K562 (cell line): ENCODE results near the gene DUS3L. TPM values are rescaled to one million over a fixed set of nuclear protein-coding genes. Genes with fewer than 3 reads are reported as not detected.

Experiments
- BCOR ChIP-seq: fragments of 450-650 bp; IDR thresholded peaks from 2 replicates; pipeline ENCODE4 v1.6.1; 2016
- ETV6 ChIP-seq, 3 experiments: fragments of 150-350 bp in 1 of 3; sonication (generic) in 1 of 3; formaldehyde crosslinking in 1 of 3; IDR thresholded peaks; 2 replicates each; pipeline versions ENCODE4 v1.6.1 to v1.8.0; 2014 to 2022; ENCODE audit warnings: borderline replicate concordance in 2 of 3, low read depth in 2 of 3, antibody characterized with exemption in 1 of 3, low read length in 1 of 3, mild to moderate bottlenecking in 1 of 3, missing genetic modification reagents in 1 of 3
- FOXJ3 ChIP-seq: sonication (generic); formaldehyde crosslinking; IDR thresholded peaks from 2 replicates; pipeline ENCODE4 v1.4.0; 2020; ENCODE audit warnings: mild to moderate bottlenecking, missing genetic modification reagents
- RAD51 ChIP-seq: fragments of 450-650 bp; IDR thresholded peaks from 2 replicates; pipeline ENCODE4 v1.7.1; 2016; ENCODE audit warnings: low read depth, mild to moderate bottlenecking, borderline replicate concordance
- RFX5 ChIP-seq: IDR thresholded peaks from 2 replicates; pipeline ENCODE4 v1.6.1; 2011; ENCODE audit warnings: low read depth, mild to moderate bottlenecking, improper control_type of control experiment, low read length
- TAF1 ChIP-seq: IDR thresholded peaks from 2 replicates; pipeline ENCODE4 v1.6.1; 2011; ENCODE audit warnings: mild to moderate bottlenecking, low read length, moderate library complexity; ENCODE audit not compliant: insufficient read depth, control insufficient read depth, severe bottlenecking; ENCODE audit errors: extremely low read depth
- ZNF212 ChIP-seq: fragments of 450-650 bp; formaldehyde crosslinking; IDR thresholded peaks from 2 replicates; pipeline ENCODE4 v1.4.0; 2020; ENCODE audit warnings: mild to moderate bottlenecking
- ZNF76 ChIP-seq: fragments of 250-450 bp; sonication (Bioruptor Pico); IDR thresholded peaks from 2 replicates; pipeline ENCODE4 v1.4.0; 2020; ENCODE audit warnings: mild to moderate bottlenecking, moderate library complexity, borderline replicate concordance
- polyA plus RNA-seq, 8 experiments: library from polyadenylated mRNA; depleted of rRNA in 4 of 8; stranded (reverse) in 5 of 8; unstranded in 3 of 8; fragments of >200 nt; fragmentation: Nextera tagmentation in 2 of 8; fragmentation: Illumina TruSeq in 1 of 8; extraction: Ambion mirVana in 2 of 8; extraction: Trizol in 1 of 8; gene quantifications; 2 replicates each; pipeline versions ENCODE4 v1.2.1 to v1.2.3, GENCODE V29; 2011 to 2014; ENCODE audit warnings: inconsistent platforms in 1 of 8, missing spikeins in 1 of 8
- total RNA-seq, 7 experiments: library from RNA; depleted of rRNA in 6 of 7; stranded (reverse); fragments of >200 nt in 6 of 7; fragmentation: Illumina TruSeq in 2 of 7; extraction: Trizol in 2 of 7; gene quantifications; 2 replicates each; pipeline versions ENCODE4 v1.2.1 to v1.2.3, GENCODE V29; 2011 to 2021; ENCODE audit warnings: low replicate concordance in 1 of 7
- TF ChIP-seq, protein P1 (sequence below): sonication (generic); formaldehyde crosslinking; IDR thresholded peaks from 2 replicates; pipeline ENCODE4 v1.8.0; 2023; ENCODE audit warnings: mild to moderate bottlenecking, missing genetic modification reagents
- TF ChIP-seq, protein P2 (sequence below), 2 experiments: fragments of 450-650 bp in 1 of 2; sonication (generic) in 1 of 2; formaldehyde crosslinking; conservative IDR thresholded peaks; 2 replicates each; pipeline versions ENCODE4 v1.4.0 to v1.8.1; 2020 to 2022; ENCODE audit warnings: mild to moderate bottlenecking in 1 of 2, missing genetic modification reagents in 1 of 2
- TF ChIP-seq, protein P3 (sequence below): sonication (generic); formaldehyde crosslinking; IDR thresholded peaks from 2 replicates; pipeline ENCODE4 v1.8.1; 2023; ENCODE audit warnings: mild to moderate bottlenecking, missing genetic modification reagents
- TF ChIP-seq, protein P4 (sequence below): IDR thresholded peaks from 3 replicates; pipeline ENCODE4 v1.6.1; 2011; ENCODE audit warnings: borderline replicate concordance, mild to moderate bottlenecking, moderate library complexity; ENCODE audit not compliant: insufficient read length; ENCODE audit errors: extremely low read depth
- TF ChIP-seq, protein P5 (sequence below): fragments of 450-650 bp; IDR thresholded peaks from 2 replicates; pipeline ENCODE4 v1.6.1; 2016; ENCODE audit warnings: missing biosample characterization, missing genetic modification characterization
- TF ChIP-seq, protein P6 (sequence below): sonication (generic); formaldehyde crosslinking; IDR thresholded peaks from 2 replicates; pipeline ENCODE4 v1.8.0; 2022; ENCODE audit warnings: mild to moderate bottlenecking, missing genetic modification reagents

The DUS3L gene
- total and polyA plus RNA-seq, 9 of the 15 experiments (the other 6 are each of a cell fraction or from before 2014, with no cell fraction given): 1.7 to 102 (median 77.5) TPM

DNA sequence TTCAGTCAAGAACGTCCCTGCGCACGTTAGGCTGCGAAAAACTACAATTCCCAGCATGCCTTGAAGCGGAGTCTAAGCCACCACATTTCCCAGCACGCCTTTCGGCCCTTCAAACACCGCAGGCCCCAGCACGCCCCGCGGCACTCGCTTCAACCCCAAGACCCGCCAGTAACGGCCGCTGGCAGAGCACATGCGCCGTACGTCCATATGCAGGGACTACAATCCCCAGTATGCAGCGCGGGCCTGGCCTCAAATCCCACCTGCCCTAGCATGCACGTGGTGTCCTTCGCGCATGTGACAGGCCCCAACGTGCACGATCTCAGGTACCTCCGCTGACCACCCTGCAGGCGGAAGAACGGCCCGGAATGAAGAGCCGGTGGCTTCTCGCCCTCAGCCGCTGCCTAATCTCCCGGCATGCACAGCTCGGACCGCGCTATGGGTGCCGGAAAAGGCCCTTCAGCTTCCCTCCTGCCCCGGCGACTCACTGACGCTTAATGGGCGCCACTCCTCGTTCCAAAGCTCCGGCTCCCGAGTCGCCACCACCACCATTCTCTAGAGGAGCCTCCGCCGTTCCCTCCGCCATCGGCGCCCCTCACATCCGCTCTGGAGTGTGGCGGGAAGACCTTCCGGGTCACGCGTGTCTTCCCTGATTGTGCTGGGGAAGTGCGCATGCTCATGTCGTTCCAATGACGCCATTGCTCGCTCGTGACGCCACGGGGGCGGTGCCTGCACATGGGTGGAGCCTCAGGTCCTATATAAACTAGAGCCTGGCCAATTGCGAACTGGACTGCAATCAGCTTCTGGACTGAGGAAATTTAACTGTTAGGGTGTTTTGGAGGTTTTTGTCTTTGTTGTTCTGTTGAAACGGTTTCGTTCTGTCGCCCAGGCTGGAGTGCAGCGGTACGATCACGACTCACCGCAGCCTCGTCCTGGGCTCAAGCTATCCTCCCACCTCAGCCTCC is at the start of gene DUS3L (continued):
- TF ChIP-seq ZNF212 (CRISPR knock-in tag) (no peak), ZNF76 (CRISPR knock-in tag) (peak; percentile 87), FOXJ3 (CRISPR knock-in tag) (no peak), TAF1 (peak; percentile 76), RAD51 (peak; percentile 92), ETV6 (IDR thresholded peaks at IDR 0.05; ENCODE audit: borderline replicate concordance in 1 of 2, low read depth in 2 of 2, low read length in 1 of 2) (no peak), ETV6 (CRISPR knock-in tag; IDR thresholded peaks at IDR 0.05; ENCODE audit: borderline replicate concordance) (peak; percentile 60; the same call in 1 of the 2 replicates), RFX5 (no peak), BCOR (0 out of 2 replicates have a peak, but pooled peaks have one; percentile 13)
- TF ChIP-seq, protein P1, sequence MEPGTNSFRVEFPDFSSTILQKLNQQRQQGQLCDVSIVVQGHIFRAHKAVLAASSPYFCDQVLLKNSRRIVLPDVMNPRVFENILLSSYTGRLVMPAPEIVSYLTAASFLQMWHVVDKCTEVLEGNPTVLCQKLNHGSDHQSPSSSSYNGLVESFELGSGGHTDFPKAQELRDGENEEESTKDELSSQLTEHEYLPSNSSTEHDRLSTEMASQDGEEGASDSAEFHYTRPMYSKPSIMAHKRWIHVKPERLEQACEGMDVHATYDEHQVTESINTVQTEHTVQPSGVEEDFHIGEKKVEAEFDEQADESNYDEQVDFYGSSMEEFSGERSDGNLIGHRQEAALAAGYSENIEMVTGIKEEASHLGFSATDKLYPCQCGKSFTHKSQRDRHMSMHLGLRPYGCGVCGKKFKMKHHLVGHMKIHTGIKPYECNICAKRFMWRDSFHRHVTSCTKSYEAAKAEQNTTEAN (CRISPR knock-in tag): no peak
- TF ChIP-seq, protein P2, sequence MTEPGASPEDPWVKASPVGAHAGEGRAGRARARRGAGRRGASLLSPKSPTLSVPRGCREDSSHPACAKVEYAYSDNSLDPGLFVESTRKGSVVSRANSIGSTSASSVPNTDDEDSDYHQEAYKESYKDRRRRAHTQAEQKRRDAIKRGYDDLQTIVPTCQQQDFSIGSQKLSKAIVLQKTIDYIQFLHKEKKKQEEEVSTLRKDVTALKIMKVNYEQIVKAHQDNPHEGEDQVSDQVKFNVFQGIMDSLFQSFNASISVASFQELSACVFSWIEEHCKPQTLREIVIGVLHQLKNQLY (CRISPR knock-in tag; conservative IDR thresholded peaks at IDR 0.05): peak in 1 of 2 experiments; percentile 90; a peak in 2 of 4 replicates
- TF ChIP-seq, protein P3, sequence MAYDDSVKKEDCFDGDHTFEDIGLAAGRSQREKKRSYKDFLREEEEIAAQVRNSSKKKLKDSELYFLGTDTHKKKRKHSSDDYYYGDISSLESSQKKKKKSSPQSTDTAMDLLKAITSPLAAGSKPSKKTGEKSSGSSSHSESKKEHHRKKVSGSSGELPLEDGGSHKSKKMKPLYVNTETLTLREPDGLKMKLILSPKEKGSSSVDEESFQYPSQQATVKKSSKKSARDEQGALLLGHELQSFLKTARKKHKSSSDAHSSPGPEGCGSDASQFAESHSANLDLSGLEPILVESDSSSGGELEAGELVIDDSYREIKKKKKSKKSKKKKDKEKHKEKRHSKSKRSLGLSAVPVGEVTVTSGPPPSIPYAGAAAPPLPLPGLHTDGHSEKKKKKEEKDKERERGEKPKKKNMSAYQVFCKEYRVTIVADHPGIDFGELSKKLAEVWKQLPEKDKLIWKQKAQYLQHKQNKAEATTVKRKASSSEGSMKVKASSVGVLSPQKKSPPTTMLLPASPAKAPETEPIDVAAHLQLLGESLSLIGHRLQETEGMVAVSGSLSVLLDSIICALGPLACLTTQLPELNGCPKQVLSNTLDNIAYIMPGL (CRISPR knock-in tag): peak; percentile 91; the same call in 1 of the 2 replicates
- TF ChIP-seq, protein P4, sequence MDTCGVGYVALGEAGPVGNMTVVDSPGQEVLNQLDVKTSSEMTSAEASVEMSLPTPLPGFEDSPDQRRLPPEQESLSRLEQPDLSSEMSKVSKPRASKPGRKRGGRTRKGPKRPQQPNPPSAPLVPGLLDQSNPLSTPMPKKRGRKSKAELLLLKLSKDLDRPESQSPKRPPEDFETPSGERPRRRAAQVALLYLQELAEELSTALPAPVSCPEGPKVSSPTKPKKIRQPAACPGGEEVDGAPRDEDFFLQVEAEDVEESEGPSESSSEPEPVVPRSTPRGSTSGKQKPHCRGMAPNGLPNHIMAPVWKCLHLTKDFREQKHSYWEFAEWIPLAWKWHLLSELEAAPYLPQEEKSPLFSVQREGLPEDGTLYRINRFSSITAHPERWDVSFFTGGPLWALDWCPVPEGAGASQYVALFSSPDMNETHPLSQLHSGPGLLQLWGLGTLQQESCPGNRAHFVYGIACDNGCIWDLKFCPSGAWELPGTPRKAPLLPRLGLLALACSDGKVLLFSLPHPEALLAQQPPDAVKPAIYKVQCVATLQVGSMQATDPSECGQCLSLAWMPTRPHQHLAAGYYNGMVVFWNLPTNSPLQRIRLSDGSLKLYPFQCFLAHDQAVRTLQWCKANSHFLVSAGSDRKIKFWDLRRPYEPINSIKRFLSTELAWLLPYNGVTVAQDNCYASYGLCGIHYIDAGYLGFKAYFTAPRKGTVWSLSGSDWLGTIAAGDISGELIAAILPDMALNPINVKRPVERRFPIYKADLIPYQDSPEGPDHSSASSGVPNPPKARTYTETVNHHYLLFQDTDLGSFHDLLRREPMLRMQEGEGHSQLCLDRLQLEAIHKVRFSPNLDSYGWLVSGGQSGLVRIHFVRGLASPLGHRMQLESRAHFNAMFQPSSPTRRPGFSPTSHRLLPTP: no peak
- TF ChIP-seq, protein P5, sequence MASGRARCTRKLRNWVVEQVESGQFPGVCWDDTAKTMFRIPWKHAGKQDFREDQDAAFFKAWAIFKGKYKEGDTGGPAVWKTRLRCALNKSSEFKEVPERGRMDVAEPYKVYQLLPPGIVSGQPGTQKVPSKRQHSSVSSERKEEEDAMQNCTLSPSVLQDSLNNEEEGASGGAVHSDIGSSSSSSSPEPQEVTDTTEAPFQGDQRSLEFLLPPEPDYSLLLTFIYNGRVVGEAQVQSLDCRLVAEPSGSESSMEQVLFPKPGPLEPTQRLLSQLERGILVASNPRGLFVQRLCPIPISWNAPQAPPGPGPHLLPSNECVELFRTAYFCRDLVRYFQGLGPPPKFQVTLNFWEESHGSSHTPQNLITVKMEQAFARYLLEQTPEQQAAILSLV (tag): no peak
- TF ChIP-seq, protein P6, sequence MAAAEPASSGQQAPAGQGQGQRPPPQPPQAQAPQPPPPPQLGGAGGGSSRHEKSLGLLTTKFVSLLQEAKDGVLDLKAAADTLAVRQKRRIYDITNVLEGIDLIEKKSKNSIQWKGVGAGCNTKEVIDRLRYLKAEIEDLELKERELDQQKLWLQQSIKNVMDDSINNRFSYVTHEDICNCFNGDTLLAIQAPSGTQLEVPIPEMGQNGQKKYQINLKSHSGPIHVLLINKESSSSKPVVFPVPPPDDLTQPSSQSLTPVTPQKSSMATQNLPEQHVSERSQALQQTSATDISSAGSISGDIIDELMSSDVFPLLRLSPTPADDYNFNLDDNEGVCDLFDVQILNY: peak; percentile 54; the same call in 1 of the 2 replicates
